ENCODE measurements around the gene MAD1L1. TPM values are rescaled to one million over a fixed set of nuclear protein-coding genes. Genes with fewer than 3 reads are reported as not detected.
A peak's percentile ranks its signal among the peaks of the same experiment; 100 is the strongest.

MAD1L1 gene
- total RNA-seq, 1 donor from 2014 or later: 55.0 TPM

DNA sequence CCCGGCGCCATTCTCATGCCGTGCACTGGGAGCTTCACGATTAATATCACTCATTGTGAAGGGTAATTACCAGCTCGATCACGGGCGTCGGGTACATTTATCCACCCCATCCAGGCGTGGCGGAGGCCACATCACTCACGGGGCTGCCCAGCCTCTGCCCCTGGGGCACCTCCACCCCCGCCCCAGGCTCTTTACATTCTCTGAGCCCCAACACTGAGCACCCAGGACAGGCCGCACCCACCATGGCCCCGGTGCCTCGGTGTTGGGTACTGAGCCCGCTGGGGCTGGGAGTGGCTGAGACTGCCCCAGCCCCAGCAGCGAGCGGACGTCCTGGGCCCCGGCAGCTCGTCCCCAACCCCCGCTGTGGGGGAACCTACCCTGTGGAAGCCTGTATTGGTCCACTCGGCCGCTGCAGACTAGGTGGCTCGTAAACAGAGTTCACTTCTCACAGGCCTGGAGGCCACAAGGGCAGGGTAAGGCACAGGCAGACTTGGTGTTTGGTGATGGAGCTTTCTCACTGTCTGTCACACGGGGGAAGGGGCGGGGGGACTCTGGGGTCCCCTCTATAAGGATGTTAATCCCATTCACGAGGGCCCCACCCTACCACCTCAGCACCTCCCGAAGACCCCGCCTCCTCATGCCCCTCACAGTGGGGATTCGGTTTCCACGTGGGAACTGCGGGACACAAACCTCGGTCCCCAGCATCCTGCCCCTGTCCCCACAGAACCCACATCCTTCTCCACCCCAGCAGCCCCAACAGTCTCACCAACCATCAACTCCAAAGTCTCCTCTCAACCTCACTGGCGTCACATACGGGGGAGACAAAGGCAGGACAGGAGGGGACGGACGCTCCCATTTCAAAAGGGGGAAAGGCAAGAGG lies 378.5 kb downstream of the MAD1L1 start:
- no peaks in the 10 kb centered on the region for H3K27me3 Mint-ChIP-seq (ENCODE audit: low read depth)
- H3K9me3 Mint-ChIP-seq: no peaks in the 10 kb centered on the region
- DNase-seq (ENCODE audit: low spot score): no peak
- intact Hi-C loops (cut with micrococcal nuclease): no loop called here
- peaks cover 13% of the 10 kb centered on the region for H3K4me1 Mint-ChIP-seq (ENCODE audit: low read depth)
- peaks cover 3% of the 10 kb centered on the region for H3K36me3 Mint-ChIP-seq (ENCODE audit: low read depth)
- no peak overlapping the region for H3K4me3 Mint-ChIP-seq (ENCODE audit: low read depth)
- H3K27ac Mint-ChIP-seq: peak overlapping the region; percentile 18

GRCh38 chr7:1853431-1853985 lies 379.2 kb downstream of the MAD1L1 start:
- peaks cover 3% of the 10 kb centered on the region for H3K36me3 Mint-ChIP-seq (ENCODE audit: low read depth)
- H3K27me3 Mint-ChIP-seq (ENCODE audit: low read depth): no peaks in the 10 kb centered on the region
- no peak overlapping the region for H3K27ac Mint-ChIP-seq
- H3K4me1 Mint-ChIP-seq (ENCODE audit: low read depth): peaks cover 13% of the 10 kb centered on the region
- intact Hi-C loops (cut with micrococcal nuclease): no loop called here
- no peak for DNase-seq (ENCODE audit: low spot score)
- H3K4me3 Mint-ChIP-seq (ENCODE audit: low read depth): no peak overlapping the region
- no peaks in the 10 kb centered on the region for H3K9me3 Mint-ChIP-seq

DNA sequence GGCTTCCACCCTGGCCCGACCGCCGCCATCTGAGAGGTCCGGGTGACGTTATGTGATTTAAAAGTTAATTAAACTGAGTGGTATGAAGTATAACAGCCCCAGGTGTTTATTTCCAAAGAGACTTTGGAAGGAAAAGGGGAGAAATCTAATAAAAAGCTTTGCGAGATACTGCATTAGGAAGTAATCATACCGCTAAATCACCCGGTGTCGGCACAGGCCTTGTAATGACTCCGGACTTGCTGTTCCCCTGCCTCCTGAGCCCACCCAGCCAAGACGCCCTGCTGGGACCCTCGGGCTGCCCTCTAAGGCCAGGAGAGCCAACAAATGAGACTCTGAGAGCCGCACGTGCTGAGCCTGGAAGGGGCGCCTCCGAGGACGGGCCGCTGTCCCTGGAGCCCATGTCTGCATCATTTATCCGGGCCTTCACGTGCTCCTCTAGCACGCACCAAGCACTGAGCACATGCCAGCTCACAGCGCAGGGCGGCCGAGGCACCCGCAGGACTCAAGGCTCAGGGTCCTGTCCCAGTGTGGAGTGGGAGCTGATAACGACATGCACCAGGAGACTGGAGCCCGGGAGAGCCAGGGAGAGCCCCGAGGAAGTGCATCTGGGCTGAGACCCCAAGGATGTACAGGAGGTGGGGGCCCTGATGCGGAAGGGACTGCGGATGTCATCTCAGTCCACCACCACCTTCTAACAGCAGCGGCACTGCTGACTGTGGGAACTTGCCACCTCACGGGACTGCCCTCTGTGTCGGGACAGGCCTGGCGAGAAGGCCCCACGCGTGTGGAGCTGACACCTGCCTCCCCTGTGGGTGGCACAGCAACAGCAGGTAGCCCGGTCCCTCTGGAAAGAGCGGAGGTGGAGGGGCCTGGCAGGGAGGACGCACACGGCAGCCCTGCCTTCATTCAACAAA lies 380.0 kb downstream of the MAD1L1 start:
- Mint-ChIP-seq H3K4me1 (ENCODE audit: low read depth) (peaks cover 13% of the 10 kb centered on the region), H3K27me3 (ENCODE audit: low read depth) (no peaks in the 10 kb centered on the region), H3K9me3 (no peaks in the 10 kb centered on the region), H3K4me3 (ENCODE audit: low read depth) (no peak overlapping the region), H3K27ac (no peak overlapping the region), H3K36me3 (ENCODE audit: low read depth) (peaks cover 3% of the 10 kb centered on the region)
- DNase-seq (ENCODE audit: low spot score): no peak
- intact Hi-C loops (cut with micrococcal nuclease): no loop called here

DNA sequence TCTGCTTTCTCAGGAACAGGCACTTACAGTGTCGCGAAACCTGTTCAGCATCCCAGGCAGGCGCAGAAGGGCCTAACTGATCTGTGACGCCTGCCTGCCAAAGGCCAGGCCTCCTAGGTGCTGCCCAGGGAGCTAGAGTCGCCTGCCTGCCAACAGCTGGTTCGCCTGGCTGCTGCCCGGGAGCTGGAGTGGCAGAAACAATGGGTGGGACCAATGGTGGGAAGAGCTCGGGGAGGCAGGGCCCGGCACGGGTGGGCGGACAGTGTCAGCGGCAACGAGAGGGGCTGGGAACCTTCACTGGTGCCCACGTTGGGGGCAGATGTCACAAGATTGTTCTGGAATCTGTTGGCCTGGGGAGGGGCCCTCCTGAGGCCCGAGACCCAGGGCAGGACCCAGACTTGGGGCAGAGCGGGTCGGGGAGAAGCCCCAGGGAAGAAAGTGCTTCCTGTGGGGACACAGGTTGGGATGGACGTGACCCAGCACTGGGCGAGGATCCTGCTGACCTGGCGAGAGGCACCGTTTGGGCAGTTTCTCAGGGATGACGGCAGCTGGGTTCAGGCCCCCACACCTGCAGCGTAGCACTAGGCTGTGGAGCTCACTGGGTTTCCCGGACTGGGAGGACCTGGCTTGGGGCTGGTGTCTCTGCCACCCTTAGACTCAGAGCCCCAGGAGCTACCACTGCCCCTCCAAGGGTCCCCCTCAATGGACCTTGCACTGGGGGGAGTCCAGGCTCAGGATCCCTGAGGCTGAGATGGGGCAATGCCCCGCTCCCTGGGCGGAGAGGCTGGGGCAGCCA lies 380.8 kb downstream of the MAD1L1 start:
- Mint-ChIP-seq H3K36me3 (ENCODE audit: low read depth) (peaks cover 3% of the 10 kb centered on the region), H3K27me3 (ENCODE audit: low read depth) (no peaks in the 10 kb centered on the region), H3K4me3 (ENCODE audit: low read depth) (no peak overlapping the region), H3K27ac (no peak overlapping the region), H3K9me3 (no peaks in the 10 kb centered on the region), H3K4me1 (ENCODE audit: low read depth) (peaks cover 13% of the 10 kb centered on the region)
- intact Hi-C loops (cut with micrococcal nuclease): no loop called here
- DNase-seq (ENCODE audit: low spot score): no peak

GRCh38 chr7:1850976-1851571 lies 381.7 kb downstream of the MAD1L1 start:
- no peak overlapping the region for H3K27ac Mint-ChIP-seq
- H3K9me3 Mint-ChIP-seq: no peaks in the 10 kb centered on the region
- peaks cover 13% of the 10 kb centered on the region for H3K4me1 Mint-ChIP-seq (ENCODE audit: low read depth)
- intact Hi-C loops (cut with micrococcal nuclease): no loop called here
- no peaks in the 10 kb centered on the region for H3K27me3 Mint-ChIP-seq (ENCODE audit: low read depth)
- DNase-seq (ENCODE audit: low spot score): no peak
- peaks cover 3% of the 10 kb centered on the region for H3K36me3 Mint-ChIP-seq (ENCODE audit: low read depth)
- H3K4me3 Mint-ChIP-seq (ENCODE audit: low read depth): no peak overlapping the region

DNA sequence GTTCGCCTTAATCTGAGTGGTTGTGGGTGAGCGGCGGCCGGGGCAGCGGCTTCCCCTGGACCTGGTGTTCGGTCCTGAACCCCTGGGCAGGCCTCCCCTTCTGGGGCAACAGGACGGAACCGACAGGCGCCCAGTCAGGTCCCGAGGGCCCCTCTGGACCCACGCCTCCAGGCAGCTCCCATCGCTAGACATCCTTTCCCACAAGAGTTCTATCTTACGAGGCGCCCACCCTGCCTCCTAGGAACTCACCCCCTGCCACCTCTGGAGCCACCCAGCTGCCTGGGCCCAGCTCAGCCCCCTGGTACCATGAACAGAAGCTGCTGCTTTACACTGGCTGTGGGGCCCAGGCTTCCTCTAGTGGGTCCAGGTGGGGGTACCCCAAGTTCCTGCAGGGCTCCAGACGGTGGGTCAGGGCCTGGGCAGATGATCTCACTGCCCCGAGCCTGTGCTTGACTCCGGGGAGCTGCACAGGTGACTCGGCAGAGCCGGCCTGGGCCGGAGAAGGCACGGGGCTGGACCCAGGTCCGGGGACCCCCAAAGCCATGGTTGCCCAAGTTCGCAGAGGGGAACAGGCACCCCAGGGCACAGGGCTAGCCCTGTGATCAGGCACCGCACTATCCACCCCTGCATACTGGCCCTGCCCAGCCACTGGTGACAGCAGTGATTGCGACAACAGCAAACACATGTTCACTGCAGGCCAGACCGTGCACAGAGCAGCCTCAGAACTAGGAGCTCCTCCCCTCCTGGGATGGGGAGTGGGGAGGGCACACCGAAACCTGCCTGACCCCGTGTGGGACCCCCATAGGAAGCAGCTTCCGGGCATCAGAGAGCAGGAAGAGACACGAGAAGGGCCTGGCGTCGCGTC lies 382.4 kb downstream of the MAD1L1 start:
- no peak overlapping the region for H3K4me3 Mint-ChIP-seq (ENCODE audit: low read depth)
- DNase-seq (ENCODE audit: low spot score): no peak
- no peak overlapping the region for H3K27ac Mint-ChIP-seq
- H3K9me3 Mint-ChIP-seq: no peaks in the 10 kb centered on the region
- intact Hi-C loops (cut with micrococcal nuclease): no loop called here
- peaks cover 10% of the 10 kb centered on the region for H3K4me1 Mint-ChIP-seq (ENCODE audit: low read depth)
- H3K27me3 Mint-ChIP-seq (ENCODE audit: low read depth): no peaks in the 10 kb centered on the region
- no peaks in the 10 kb centered on the region for H3K36me3 Mint-ChIP-seq (ENCODE audit: low read depth)

DNA sequence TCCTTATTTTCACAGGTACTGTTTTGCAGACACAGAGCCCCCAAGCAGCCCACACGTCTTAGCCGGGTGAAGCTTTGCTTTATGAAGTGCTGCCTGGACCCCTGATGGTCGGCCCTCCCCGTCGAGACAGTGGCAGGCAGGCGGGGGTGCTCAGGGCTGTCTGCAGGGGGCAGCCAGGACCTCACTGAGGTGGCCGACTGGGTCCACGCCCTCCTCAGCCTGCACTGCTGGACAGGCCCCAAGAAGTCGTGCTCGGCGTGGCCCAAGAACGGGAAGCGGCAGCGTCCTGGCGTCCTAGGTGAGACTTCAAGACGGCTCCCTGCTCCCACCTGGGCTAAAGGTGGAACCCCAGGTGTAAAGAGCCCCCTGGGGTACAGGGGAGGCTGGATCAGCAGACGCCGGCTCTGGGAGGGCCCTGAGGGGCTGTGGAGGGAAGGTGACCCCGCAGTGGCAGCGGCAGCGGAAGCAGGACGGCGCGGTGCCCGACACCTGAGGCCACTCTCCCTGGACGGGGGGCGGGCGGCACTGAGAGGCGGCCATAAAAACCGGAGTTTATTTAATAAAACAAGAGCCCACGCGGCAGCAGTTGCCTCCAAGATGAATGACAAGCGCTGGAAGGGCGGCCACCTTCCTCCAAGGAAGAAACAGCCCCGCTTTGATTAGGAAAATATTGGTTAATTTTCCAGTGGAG lies 383.2 kb downstream of the MAD1L1 start:
- Mint-ChIP-seq H3K36me3 (ENCODE audit: low read depth) (no peaks in the 10 kb centered on the region), H3K9me3 (no peaks in the 10 kb centered on the region), H3K27me3 (ENCODE audit: low read depth) (no peaks in the 10 kb centered on the region), H3K4me3 (ENCODE audit: low read depth) (no peak overlapping the region), H3K27ac (no peak overlapping the region), H3K4me1 (ENCODE audit: low read depth) (peaks cover 1% of the 10 kb centered on the region)
- intact Hi-C loops (cut with micrococcal nuclease): no loop called here
- DNase-seq (ENCODE audit: low spot score): no peak

GRCh38 chr7:1848911-1849311 lies 383.8 kb downstream of the MAD1L1 start:
- Mint-ChIP-seq H3K27me3 (ENCODE audit: low read depth) (no peaks in the 10 kb centered on the region), H3K4me3 (ENCODE audit: low read depth) (no peak overlapping the region), H3K4me1 (ENCODE audit: low read depth) (no peaks in the 10 kb centered on the region), H3K9me3 (no peaks in the 10 kb centered on the region), H3K27ac (no peak overlapping the region), H3K36me3 (ENCODE audit: low read depth) (no peaks in the 10 kb centered on the region)
- DNase-seq (ENCODE audit: low spot score): no peak
- intact Hi-C loops (cut with micrococcal nuclease): no loop called here

DNA sequence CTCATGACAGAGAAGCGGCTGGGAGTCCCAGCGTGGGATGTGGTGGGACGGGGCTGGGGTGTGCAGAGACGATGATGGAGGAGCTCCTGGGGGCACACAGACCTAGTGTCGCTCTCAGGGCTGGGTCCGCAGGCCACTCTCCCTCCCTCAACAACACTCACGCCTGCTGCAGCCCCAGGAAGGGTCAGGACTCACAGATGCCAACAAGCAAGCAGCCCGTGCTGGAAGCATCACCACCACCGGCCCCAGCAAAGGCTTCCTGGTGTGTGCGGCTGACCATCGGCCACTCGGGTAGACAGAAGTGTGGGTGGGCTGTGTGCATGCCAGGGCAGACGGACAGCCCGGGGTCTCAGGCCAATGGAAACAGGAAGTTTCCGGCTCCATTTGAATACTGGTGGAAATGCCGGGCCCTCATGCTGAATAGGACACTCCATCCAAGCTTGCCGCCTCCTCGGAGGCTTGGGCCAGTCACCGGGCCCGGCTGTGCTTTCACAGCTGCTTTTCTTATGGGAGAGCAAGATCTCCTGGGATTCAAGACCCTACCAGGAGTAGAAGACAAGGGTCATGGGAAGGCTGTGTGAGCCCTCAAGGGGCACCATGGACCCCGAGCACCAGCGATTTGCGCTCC lies 384.6 kb downstream of the MAD1L1 start:
- no peak for DNase-seq (ENCODE audit: low spot score)
- H3K4me3 Mint-ChIP-seq (ENCODE audit: low read depth): no peak overlapping the region
- no peaks in the 10 kb centered on the region for H3K4me1 Mint-ChIP-seq (ENCODE audit: low read depth)
- H3K27ac Mint-ChIP-seq: no peak overlapping the region
- H3K27me3 Mint-ChIP-seq (ENCODE audit: low read depth): no peaks in the 10 kb centered on the region
- peaks cover 1% of the 10 kb centered on the region for H3K36me3 Mint-ChIP-seq (ENCODE audit: low read depth)
- intact Hi-C loops (cut with micrococcal nuclease): no loop called here
- no peaks in the 10 kb centered on the region for H3K9me3 Mint-ChIP-seq

DNA sequence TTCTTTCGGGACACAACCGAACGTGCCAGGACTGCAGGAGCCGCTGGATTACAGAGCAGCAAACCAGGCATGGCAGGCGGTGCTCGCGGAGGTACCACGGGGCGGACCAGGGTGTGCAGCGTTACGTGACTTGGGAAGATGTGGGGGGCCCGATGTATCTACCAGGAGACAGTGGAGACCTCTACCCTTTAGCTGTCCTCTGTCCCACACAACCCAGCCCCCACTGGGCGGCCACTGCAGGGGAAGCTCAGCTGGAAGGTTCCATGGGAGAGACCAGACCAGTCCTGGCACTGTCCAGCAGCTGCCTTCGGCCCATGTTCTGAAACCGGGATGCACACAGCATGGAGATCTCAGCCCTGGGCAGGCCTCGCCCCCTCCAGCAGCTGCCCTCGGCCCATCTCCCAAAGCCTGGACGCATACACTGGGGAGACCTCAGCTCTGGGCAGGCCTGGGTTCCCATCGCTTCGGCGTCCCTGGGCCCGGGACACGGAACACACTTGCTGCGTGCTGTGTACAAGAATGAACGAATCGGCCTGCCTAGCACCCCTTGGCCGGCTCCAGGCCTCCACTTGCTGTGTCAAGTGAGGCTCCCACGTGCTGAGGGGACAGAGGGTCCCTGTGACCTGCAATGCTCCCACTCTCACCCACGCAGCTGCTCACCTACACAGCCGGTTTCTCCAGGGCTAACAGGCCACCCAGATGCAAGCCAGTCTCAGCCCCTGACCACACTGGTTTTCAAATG lies 385.3 kb downstream of the MAD1L1 start:
- Mint-ChIP-seq H3K36me3 (ENCODE audit: low read depth) (peaks cover 2% of the 10 kb centered on the region), H3K9me3 (no peaks in the 10 kb centered on the region), H3K4me3 (ENCODE audit: low read depth) (no peak overlapping the region), H3K27me3 (ENCODE audit: low read depth) (no peaks in the 10 kb centered on the region), H3K27ac (no peak overlapping the region), H3K4me1 (ENCODE audit: low read depth) (no peaks in the 10 kb centered on the region)
- DNase-seq (ENCODE audit: low spot score): no peak
- intact Hi-C loops (cut with micrococcal nuclease): no loop called here

Data from activated T-helper 2 cell treated with anti-CD3 and anti-CD28 coated beads, Interferon-gamma antibody, Interleukin-2, Interleukin-4, amounts not matched to agents 10 μg/mL and 5 μg/mL and 100 μg/mL, durations not matched to agents 14 hours and 24 hours and 36 hours (primary cell).